Spleen (tissue), 11 donors: ENCODE results near the gene SLC25A38. TPM values are rescaled to one million over a fixed set of nuclear protein-coding genes. Genes with fewer than 3 reads are reported as not detected.

ENCODE experiments used
- DNase-seq: peaks from one replicate; pipeline ENCODE4 v3.0.0-alpha.2; 2020
- H3K27ac ChIP-seq, 8 donors: fragments of 200-600 bp; sonication (generic) in 7 of 8; 1 replicate in 4 of 8; 2 replicates in 4 of 8; pipeline versions ENCODE4 v1.5.0 to v1.8.0; 2016 to 2021; ENCODE audit warnings: inconsistent platforms in 4 of 8, mild to moderate bottlenecking in 4 of 8, moderate library complexity in 1 of 8
- H3K27me3 ChIP-seq, 7 donors: fragments of 200-600 bp; sonication (generic) in 6 of 7; replicated peaks in 1 of 7; 1 replicate in 4 of 7; 2 replicates in 3 of 7; pipeline versions ENCODE4 v1.5.0 to v1.8.0; 2016 to 2021; ENCODE audit warnings: inconsistent platforms in 3 of 7, mild to moderate bottlenecking in 1 of 7
- H3K36me3 ChIP-seq, 6 donors: fragments of 200-600 bp; sonication (generic) in 5 of 6; 1 replicate in 4 of 6; 2 replicates in 2 of 6; pipeline versions ENCODE4 v1.5.0 to v1.8.0; 2016 to 2021; ENCODE audit warnings: inconsistent platforms in 2 of 6
- H3K4me1 ChIP-seq, 6 donors: fragments of 200-600 bp; sonication (generic) in 5 of 6; 1 replicate in 3 of 6; 2 replicates in 3 of 6; pipeline versions ENCODE4 v1.5.0 to v1.8.0; 2016 to 2021; ENCODE audit warnings: inconsistent platforms in 3 of 6
- H3K4me3 ChIP-seq, 8 donors: fragments of 200-600 bp; sonication (generic) in 7 of 8; 1 replicate in 4 of 8; 2 replicates in 4 of 8; pipeline versions ENCODE4 v1.5.0 to v1.8.0; 2016 to 2021; ENCODE audit warnings: inconsistent platforms in 4 of 8, mild to moderate bottlenecking in 4 of 8, moderate library complexity in 2 of 8
- H3K9me3 ChIP-seq, 8 donors: fragments of 200-600 bp; sonication (generic) in 7 of 8; 1 replicate in 4 of 8; 2 replicates in 4 of 8; pipeline versions ENCODE4 v1.5.0 to v1.8.0; 2016 to 2021; ENCODE audit warnings: inconsistent platforms in 4 of 8
- CTCF ChIP-seq, 11 experiments: fragments of 200-600 bp in 7 of 11; fragments of 450-650 bp in 4 of 11; sonication (generic) in 4 of 11; IDR thresholded peaks in 8 of 11; conservative IDR thresholded peaks in 3 of 11; 1 replicate in 7 of 11; 2 replicates in 4 of 11; pipeline versions ENCODE4 v1.4.0 to v1.8.0; 2016 to 2021; ENCODE audit warnings: antibody characterized with exemption in 11 of 11, inconsistent platforms in 4 of 11, mild to moderate bottlenecking in 1 of 11
- POLR2A ChIP-seq, 3 donors: fragments of 450-650 bp; IDR thresholded peaks; one replicate each; pipeline ENCODE4 v1.5.1; 2017; ENCODE audit warnings: antibody characterized with exemption in 3 of 3, mild to moderate bottlenecking in 1 of 3
- POLR2AphosphoS5 ChIP-seq, 3 donors: sonication (generic); formaldehyde crosslinking; IDR thresholded peaks; one replicate each; pipeline ENCODE4 v1.5.1; 2017; ENCODE audit warnings: antibody characterized with exemption in 3 of 3
- WGBS, 5 donors: extraction: QIAGEN DNeasy Blood & Tissue Kit in 3 of 5; methylation state at CpG; one replicate each; pipeline versions ENCODE4 v1.1.5 to v1.1.7; 2013 to 2018; 5-methylcytosine and 5-hydroxymethylcytosine counted together
- intact Hi-C: fragments of 100-400 bp; cut with DNase I; formaldehyde crosslinking; loops from one replicate; pipeline ENCODE4 v1.15.0; 2023; ENCODE audit warnings: low total_unique reads
- polyA plus RNA-seq, 3 donors: library from polyadenylated mRNA; stranded (reverse); fragments of 200-250 nt; gene quantifications; one replicate each; pipeline ENCODE4 v1.2.1, GENCODE V29; 2013
- total RNA-seq, 7 donors: library from RNA; depleted of rRNA in 3 of 7; stranded (reverse); fragments of >200 nt in 3 of 7; fragmentation: NEBNext Ultra II Directional in 4 of 7; extraction: Animal tissue kit (Norgen Biotek cat#: 25700) in 4 of 7; gene quantifications; one replicate each; pipeline versions ENCODE4 v1.1.0 to v1.2.1, GENCODE V29; 2016 to 2021
- donor health status: healthy with polysubstance abuse.
- donor health status: DM: no; HTN: no; CAD: no; lungs with moderate emphysema.
- donor health status: DM: no; HTN: no; CAD: no.
- donor health status: Bipolar disorder and iron deficiency.
- donor health status: healthy.
- donor health status: DM: no; HTN: no; CAD: no.
- donor health status: DM: yes; HTN: yes; CAD: no.

Gene SLC25A38
- total and polyA plus RNA-seq, 10 donors = 23.7 to 38.4 (median 27.1) TPM

DNA sequence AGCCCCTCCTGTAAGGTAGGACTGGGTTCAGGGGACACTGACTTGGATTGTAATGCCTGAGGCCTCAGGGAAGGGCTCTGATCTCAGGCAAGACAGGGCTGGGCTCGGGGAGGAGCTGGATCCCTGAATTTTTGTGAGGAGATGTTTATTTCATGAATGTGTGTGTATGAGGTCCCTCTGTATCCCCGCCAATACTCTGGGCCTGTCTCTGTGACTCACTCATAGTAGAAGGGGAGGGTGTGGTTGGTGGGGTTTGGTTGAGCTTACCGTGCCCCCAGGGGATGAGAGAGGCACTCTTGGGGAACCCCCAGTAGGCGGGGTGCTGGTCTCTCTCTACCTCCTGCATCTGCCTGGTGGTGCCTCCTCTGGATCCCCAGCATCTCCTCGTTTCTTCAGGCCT is 51.4 kb downstream of the SLC25A38 start:
- Histone ChIP-seq H3K4me3 (no peak overlapping the region), H3K4me1 (peaks cover 0 to 10% (median 0%) of the 10 kb centered on the region in 6 donors), H3K27ac (no peak overlapping the region), H3K36me3 (no peaks in the 10 kb centered on the region), H3K27me3 (no peaks in the 10 kb centered on the region), H3K9me3 (no peaks in the 10 kb centered on the region)
- TF ChIP-seq POLR2AphosphoS5 (IDR thresholded peaks at IDR 0.05) (no peak), POLR2A (IDR thresholded peaks at IDR 0.05) (no peak), CTCF (IDR thresholded peaks at IDR 0.05 in 8 of 11, conservative IDR thresholded peaks at IDR 0.05 in 3 of 11) (no peak)
- DNase-seq = no peak
- WGBS, 5 donors = 59 to 81% (median 68%) methylated on average over 5 of the region's 5 CpGs
- intact Hi-C loops = no loop called here

DNA sequence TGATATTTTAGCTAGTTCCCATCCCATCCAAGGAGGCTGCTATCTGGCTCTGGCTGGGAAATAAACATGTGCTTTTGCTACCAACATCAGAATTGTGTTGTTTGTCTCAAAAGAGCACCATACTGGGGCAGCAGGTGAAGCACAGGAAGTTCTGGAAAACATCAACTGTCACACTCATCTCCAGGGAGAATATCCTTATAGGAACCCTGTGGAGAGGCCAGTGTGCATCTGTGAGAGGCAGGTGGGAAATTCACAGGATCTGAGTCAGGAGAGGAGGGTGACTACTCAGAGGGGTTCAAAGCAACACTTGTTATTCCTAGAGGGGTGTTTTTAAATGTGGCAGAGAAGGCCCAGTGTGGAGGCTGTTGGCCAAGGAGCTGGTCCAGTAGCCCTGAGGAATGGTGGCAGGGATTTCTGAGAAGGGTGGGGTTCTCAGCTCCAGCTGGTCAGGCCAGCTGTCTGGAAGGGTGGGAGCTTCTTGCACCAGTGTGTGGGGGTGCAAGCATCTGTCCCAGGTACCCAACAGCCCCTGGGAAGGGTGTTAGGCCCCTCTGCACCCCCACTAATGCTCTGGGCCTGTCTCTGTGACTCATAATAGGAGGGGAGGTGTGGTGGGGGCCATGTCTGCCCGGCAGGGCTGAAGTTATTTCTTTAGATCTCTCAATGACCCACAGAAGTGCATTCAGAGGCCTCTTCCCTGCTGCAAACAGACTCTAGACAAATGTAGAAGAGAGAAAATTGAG is 52.0 kb downstream of the SLC25A38 start:
- Histone ChIP-seq H3K9me3 (no peaks in the 10 kb centered on the region), H3K27ac (no peak overlapping the region), H3K4me3 (no peak overlapping the region), H3K27me3 (no peaks in the 10 kb centered on the region), H3K36me3 (no peaks in the 10 kb centered on the region), H3K4me1 (peaks cover 0 to 10% (median 0%) of the 10 kb centered on the region in 6 donors)
- no peak for DNase-seq
- intact Hi-C loops = no loop called here
- WGBS, 5 donors = 31 to 64% (median 59%) methylated on average over 1 of the region's 1 CpG
- TF ChIP-seq POLR2A (IDR thresholded peaks at IDR 0.05) (no peak), CTCF (IDR thresholded peaks at IDR 0.05 in 8 of 11, conservative IDR thresholded peaks at IDR 0.05 in 3 of 11) (no peak), POLR2AphosphoS5 (IDR thresholded peaks at IDR 0.05) (no peak)

DNA sequence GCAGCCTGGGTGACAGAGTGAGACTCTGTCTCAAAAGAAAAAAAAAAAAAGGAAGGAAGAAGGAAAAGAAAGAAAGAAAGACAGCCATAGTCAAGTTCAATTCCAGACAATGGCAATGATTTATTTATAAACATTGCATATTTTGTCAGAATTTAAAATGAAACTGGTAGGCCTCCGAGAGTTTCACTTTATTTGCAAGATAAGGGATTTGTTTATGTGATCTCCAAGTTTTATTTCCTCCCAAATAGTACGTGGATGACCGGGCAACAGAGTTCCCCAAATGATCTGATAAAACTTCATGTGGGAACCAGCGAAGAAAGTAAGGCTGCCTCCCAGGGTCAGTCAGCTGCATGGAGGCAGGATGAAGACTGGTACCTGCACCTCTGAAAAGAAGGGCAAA is 55.7 kb downstream of the SLC25A38 start:
- Histone ChIP-seq H3K4me3 (no peak overlapping the region), H3K9me3 (no peaks in the 10 kb centered on the region), H3K27ac (no peak overlapping the region), H3K4me1 (peaks cover 0 to 1% (median 0%) of the 10 kb centered on the region in 6 donors), H3K27me3 (no peaks in the 10 kb centered on the region), H3K36me3 (no peaks in the 10 kb centered on the region)
- DNase-seq = no peak
- TF ChIP-seq POLR2AphosphoS5 (IDR thresholded peaks at IDR 0.05) (no peak), POLR2A (IDR thresholded peaks at IDR 0.05) (no peak), CTCF (IDR thresholded peaks at IDR 0.05 in 8 of 11, conservative IDR thresholded peaks at IDR 0.05 in 3 of 11) (no peak)
- 68 to 85% (median 80%) methylated on average over 4 of the region's 4 CpGs for WGBS, 5 donors
- intact Hi-C loops = no loop called here

GRCh38 chr3:39440316-39440715 is 57.1 kb downstream of the SLC25A38 start:
- H3K27me3 ChIP-seq = no peaks in the 10 kb centered on the region
- no peak overlapping the region for H3K4me3 ChIP-seq
- WGBS, 5 donors = 83 to 94% (median 86%) methylated on average over 6 to 8 of the region's 8 CpGs
- TF ChIP-seq POLR2AphosphoS5 (IDR thresholded peaks at IDR 0.05) = no peak
- no peak for TF ChIP-seq CTCF (IDR thresholded peaks at IDR 0.05 in 8 of 11, conservative IDR thresholded peaks at IDR 0.05 in 3 of 11)
- TF ChIP-seq POLR2A (IDR thresholded peaks at IDR 0.05) = no peak
- H3K4me1 ChIP-seq = no peaks in the 10 kb centered on the region
- no peaks in the 10 kb centered on the region for H3K36me3 ChIP-seq
- no peak for DNase-seq
- H3K9me3 ChIP-seq = no peaks in the 10 kb centered on the region
- intact Hi-C loops = loop anchor here (10.0 kb wide), 1 partner anchor 744 kb away; no protein-coding TSS in a partner anchor
- H3K27ac ChIP-seq = no peak overlapping the region
